Suprapubic skin (tissue), 3 donors: Measurements from ENCODE around the gene CYP46A1.

ENCODE experiments used
- CTCF ChIP-seq, 2 donors: fragments of 200-600 bp in 1 of 2; fragments of 450-650 bp in 1 of 2; sonication (generic) in 1 of 2; IDR thresholded peaks; one replicate each; pipeline ENCODE4 v1.5.1; 2016 to 2019; ENCODE audit warnings: antibody characterized with exemption in 2 of 2, mild to moderate bottlenecking in 1 of 2, moderate library complexity in 1 of 2
- POLR2A ChIP-seq, 2 donors: fragments of 450-650 bp; IDR thresholded peaks; one replicate each; pipeline ENCODE4 v1.6.1; 2017; ENCODE audit warnings: antibody characterized with exemption in 2 of 2, mild to moderate bottlenecking in 2 of 2, moderate library complexity in 2 of 2

- no peak for TF ChIP-seq CTCF (IDR thresholded peaks at IDR 0.05)
- TF ChIP-seq POLR2A (IDR thresholded peaks at IDR 0.05) = no peak
These were observed 24.4 kb downstream of the CYP46A1 start for GRCh38 chr14:99708449-99708848.
